HEK293 (cell line): ENCODE results near the gene OR10Z1.

ENCODE experiments used
- CTCF ChIA-PET: fragments of 350-600 bp; formaldehyde crosslinking; extraction: SDS; loops from one replicate; lab custom pipeline; 2021; ENCODE audit warnings: antibody characterized with exemption; lab: Yijun Ruan, JAX
- POLR2A ChIA-PET: fragments of 300-600 bp; formaldehyde crosslinking; extraction: SDS; loops from one replicate; lab custom pipeline; 2020; ENCODE audit warnings: antibody characterized with exemption, inconsistent platforms; lab: Yijun Ruan, JAX
- H3K27ac ChIP-seq: fragments of 200-500 bp; sonication (Bioruptor generic); 2 replicates; pipeline ENCODE4 v1.5.1; 2014; ENCODE audit warnings: low read depth, low read length, control low read depth, inconsistent platforms; ENCODE audit errors: extremely low read depth
- H3K36me3 ChIP-seq, 2 experiments: fragments of 200-500 bp in 1 of 2; sonication (Bioruptor generic) in 1 of 2; 1 replicate in 1 of 2; 2 replicates in 1 of 2; pipeline ENCODE4 v1.5.1; 2014 to 2017; ENCODE audit warnings: inconsistent platforms in 2 of 2, low read length in 2 of 2; ENCODE audit not compliant: control insufficient read depth in 2 of 2, insufficient read depth in 1 of 2
- H3K4me1 ChIP-seq: fragments of 200-500 bp; sonication (Bioruptor generic); 2 replicates; pipeline ENCODE4 v1.5.1; 2014; ENCODE audit warnings: mild to moderate bottlenecking, low read length, inconsistent platforms; ENCODE audit not compliant: control insufficient read depth, insufficient read depth
- H3K4me3 ChIP-seq: 2 replicates; pipeline ENCODE4 v1.5.1; 2011; ENCODE audit warnings: low read depth, mild to moderate bottlenecking, control low read depth, low read length, moderate library complexity
- H3K9me3 ChIP-seq: fragments of 200-500 bp; sonication (Bioruptor generic); 2 replicates; pipeline ENCODE4 v1.5.1; 2014; ENCODE audit warnings: low read depth, low read length, inconsistent platforms; ENCODE audit not compliant: control insufficient read depth, insufficient read depth
- MYNN ChIP-seq: fragments of 450-650 bp; formaldehyde crosslinking; IDR thresholded peaks from 2 replicates; pipeline ENCODE4 v1.5.1; 2016; ENCODE audit warnings: missing biosample characterization, missing genetic modification characterization, borderline replicate concordance
- RBAK ChIP-seq: fragments of 450-650 bp; formaldehyde crosslinking; IDR thresholded peaks from 2 replicates; pipeline ENCODE4 v1.5.1; 2016; ENCODE audit warnings: missing biosample characterization, missing genetic modification characterization
- ZNF133 ChIP-seq: fragments of 450-650 bp; formaldehyde crosslinking; IDR thresholded peaks from 2 replicates; pipeline ENCODE4 v1.5.1; 2016; ENCODE audit warnings: missing biosample characterization, missing genetic modification characterization
- ZNF19 ChIP-seq: fragments of 450-650 bp; formaldehyde crosslinking; IDR thresholded peaks from 2 replicates; pipeline ENCODE4; 2016; ENCODE audit warnings: missing biosample characterization, missing genetic modification characterization, low read depth
- ZNF214 ChIP-seq: fragments of 450-650 bp; formaldehyde crosslinking; IDR thresholded peaks from 2 replicates; pipeline ENCODE4 v1.5.1; 2017; ENCODE audit warnings: missing biosample characterization, mild to moderate bottlenecking, missing genetic modification characterization, borderline replicate concordance
- ZNF221 ChIP-seq: fragments of 450-650 bp; formaldehyde crosslinking; IDR thresholded peaks from 2 replicates; pipeline ENCODE4 v1.5.1; 2017; ENCODE audit warnings: missing biosample characterization, missing genetic modification characterization, borderline replicate concordance
- ZNF302 ChIP-seq: fragments of 450-650 bp; formaldehyde crosslinking; IDR thresholded peaks from 2 replicates; pipeline ENCODE4 v1.5.1; 2016; ENCODE audit warnings: missing biosample characterization, missing genetic modification characterization, low read depth
- ZNF391 ChIP-seq: fragments of 450-650 bp; formaldehyde crosslinking; IDR thresholded peaks from 2 replicates; pipeline ENCODE4 v1.5.1; 2016; ENCODE audit warnings: low read depth, missing biosample characterization, missing genetic modification characterization, borderline replicate concordance
- ZNF521 ChIP-seq: fragments of 450-650 bp; formaldehyde crosslinking; IDR thresholded peaks from 2 replicates; pipeline ENCODE4 v1.5.1; 2017; ENCODE audit warnings: missing biosample characterization, mild to moderate bottlenecking, missing genetic modification characterization
- ZNF560 ChIP-seq: fragments of 450-650 bp; formaldehyde crosslinking; IDR thresholded peaks from 2 replicates; pipeline ENCODE4 v1.5.1; 2017; ENCODE audit warnings: missing biosample characterization, missing genetic modification characterization, borderline replicate concordance
- ZNF621 ChIP-seq: fragments of 450-650 bp; formaldehyde crosslinking; IDR thresholded peaks from 2 replicates; pipeline ENCODE4 v1.5.1; 2017; ENCODE audit warnings: missing biosample characterization, missing genetic modification characterization
- ZNF791 ChIP-seq: fragments of 450-650 bp; formaldehyde crosslinking; IDR thresholded peaks from 2 replicates; pipeline ENCODE4 v1.5.1; 2016; ENCODE audit warnings: missing biosample characterization, missing genetic modification characterization
- ZNF837 ChIP-seq: fragments of 450-650 bp; formaldehyde crosslinking; IDR thresholded peaks from 2 replicates; pipeline ENCODE4 v1.5.1; 2016; ENCODE audit warnings: missing biosample characterization, missing genetic modification characterization
- TF ChIP-seq, protein P1 (sequence below): fragments of 450-650 bp; formaldehyde crosslinking; IDR thresholded peaks from 2 replicates; pipeline ENCODE4 v1.5.1; 2017; ENCODE audit warnings: missing biosample characterization, missing genetic modification characterization
- TF ChIP-seq, protein P2 (sequence below): fragments of 450-650 bp; formaldehyde crosslinking; IDR thresholded peaks from 2 replicates; pipeline ENCODE4 v1.5.1; 2016; ENCODE audit warnings: missing biosample characterization, missing genetic modification characterization
- TF ChIP-seq, protein P3 (sequence below): fragments of 450-650 bp; formaldehyde crosslinking; IDR thresholded peaks from 2 replicates; pipeline ENCODE4 v1.5.1; 2016; ENCODE audit warnings: missing biosample characterization, missing genetic modification characterization, borderline replicate concordance
- TF ChIP-seq, protein P4 (sequence below): fragments of 450-650 bp; formaldehyde crosslinking; IDR thresholded peaks from 2 replicates; pipeline ENCODE4 v1.5.1; 2016; ENCODE audit warnings: missing biosample characterization, missing genetic modification characterization
- TF ChIP-seq, protein P5 (sequence below): fragments of 450-650 bp; formaldehyde crosslinking; IDR thresholded peaks from 2 replicates; pipeline ENCODE4 v1.5.1; 2016; ENCODE audit warnings: missing biosample characterization, missing genetic modification characterization

The OR10Z1 gene

DNA sequence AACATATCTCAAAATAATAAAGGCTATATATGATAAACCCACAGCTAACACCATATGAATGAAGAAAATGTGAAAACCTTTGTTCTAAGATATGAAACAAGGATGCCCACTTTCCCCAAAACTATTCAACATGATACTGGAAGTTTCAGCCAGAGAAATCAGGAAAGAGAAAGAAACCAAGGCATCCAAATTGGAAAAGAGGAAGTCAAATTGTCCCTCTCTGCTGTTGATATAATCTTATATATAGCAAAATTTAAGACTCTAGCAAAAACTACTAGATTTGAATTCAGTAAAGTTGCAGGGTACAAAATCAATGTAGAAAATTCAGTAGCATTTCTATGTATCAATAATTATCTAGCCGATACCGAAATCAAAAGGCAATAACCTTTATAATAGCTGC is 4.3 kb upstream of the OR10Z1 start:
- TF ChIP-seq ZNF19 (tag by site-specific recombination) (no peak), MYNN (tag by site-specific recombination) (no peak), RBAK (tag by site-specific recombination) (no peak)
- TF ChIP-seq, protein P1, sequence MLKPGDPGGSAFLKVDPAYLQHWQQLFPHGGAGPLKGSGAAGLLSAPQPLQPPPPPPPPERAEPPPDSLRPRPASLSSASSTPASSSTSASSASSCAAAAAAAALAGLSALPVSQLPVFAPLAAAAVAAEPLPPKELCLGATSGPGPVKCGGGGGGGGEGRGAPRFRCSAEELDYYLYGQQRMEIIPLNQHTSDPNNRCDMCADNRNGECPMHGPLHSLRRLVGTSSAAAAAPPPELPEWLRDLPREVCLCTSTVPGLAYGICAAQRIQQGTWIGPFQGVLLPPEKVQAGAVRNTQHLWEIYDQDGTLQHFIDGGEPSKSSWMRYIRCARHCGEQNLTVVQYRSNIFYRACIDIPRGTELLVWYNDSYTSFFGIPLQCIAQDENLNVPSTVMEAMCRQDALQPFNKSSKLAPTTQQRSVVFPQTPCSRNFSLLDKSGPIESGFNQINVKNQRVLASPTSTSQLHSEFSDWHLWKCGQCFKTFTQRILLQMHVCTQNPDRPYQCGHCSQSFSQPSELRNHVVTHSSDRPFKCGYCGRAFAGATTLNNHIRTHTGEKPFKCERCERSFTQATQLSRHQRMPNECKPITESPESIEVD: no peak
- TF ChIP-seq, protein P2, sequence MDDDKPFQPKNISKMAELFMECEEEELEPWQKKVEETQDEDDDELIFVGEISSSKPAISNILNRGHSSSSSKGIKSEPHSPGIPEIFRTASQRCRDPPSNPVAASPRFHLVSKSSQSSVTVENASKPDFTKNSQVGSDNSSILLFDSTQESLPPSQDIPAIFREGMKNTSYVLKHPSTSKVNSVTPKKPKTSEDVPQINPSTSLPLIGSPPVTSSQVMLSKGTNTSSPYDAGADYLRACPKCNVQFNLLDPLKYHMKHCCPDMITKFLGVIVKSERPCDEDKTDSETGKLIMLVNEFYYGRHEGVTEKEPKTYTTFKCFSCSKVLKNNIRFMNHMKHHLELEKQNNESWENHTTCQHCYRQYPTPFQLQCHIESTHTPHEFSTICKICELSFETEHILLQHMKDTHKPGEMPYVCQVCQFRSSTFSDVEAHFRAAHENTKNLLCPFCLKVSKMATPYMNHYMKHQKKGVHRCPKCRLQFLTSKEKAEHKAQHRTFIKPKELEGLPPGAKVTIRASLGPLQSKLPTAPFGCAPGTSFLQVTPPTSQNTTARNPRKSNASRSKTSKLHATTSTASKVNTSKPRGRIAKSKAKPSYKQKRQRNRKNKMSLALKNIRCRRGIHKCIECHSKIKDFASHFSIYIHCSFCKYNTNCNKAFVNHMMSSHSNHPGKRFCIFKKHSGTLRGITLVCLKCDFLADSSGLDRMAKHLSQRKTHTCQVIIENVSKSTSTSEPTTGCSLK: no peak
- TF ChIP-seq, protein P3, sequence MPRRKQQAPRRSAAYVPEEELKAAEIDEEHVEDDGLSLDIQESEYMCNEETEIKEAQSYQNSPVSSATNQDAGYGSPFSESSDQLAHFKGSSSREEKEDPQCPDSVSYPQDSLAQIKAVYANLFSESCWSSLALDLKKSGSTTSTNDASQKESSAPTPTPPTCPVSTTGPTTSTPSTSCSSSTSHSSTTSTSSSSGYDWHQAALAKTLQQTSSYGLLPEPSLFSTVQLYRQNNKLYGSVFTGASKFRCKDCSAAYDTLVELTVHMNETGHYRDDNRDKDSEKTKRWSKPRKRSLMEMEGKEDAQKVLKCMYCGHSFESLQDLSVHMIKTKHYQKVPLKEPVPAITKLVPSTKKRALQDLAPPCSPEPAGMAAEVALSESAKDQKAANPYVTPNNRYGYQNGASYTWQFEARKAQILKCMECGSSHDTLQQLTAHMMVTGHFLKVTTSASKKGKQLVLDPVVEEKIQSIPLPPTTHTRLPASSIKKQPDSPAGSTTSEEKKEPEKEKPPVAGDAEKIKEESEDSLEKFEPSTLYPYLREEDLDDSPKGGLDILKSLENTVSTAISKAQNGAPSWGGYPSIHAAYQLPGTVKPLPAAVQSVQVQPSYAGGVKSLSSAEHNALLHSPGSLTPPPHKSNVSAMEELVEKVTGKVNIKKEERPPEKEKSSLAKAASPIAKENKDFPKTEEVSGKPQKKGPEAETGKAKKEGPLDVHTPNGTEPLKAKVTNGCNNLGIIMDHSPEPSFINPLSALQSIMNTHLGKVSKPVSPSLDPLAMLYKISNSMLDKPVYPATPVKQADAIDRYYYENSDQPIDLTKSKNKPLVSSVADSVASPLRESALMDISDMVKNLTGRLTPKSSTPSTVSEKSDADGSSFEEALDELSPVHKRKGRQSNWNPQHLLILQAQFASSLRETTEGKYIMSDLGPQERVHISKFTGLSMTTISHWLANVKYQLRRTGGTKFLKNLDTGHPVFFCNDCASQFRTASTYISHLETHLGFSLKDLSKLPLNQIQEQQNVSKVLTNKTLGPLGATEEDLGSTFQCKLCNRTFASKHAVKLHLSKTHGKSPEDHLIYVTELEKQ (tag by site-specific recombination): no peak
- ChIA-PET CTCF (interaction anchor here (0.7 kb wide), 1 partner anchor 113 kb away, joined by 3 read pairs; no protein-coding TSS in a partner anchor), POLR2A (no interaction called here)

DNA sequence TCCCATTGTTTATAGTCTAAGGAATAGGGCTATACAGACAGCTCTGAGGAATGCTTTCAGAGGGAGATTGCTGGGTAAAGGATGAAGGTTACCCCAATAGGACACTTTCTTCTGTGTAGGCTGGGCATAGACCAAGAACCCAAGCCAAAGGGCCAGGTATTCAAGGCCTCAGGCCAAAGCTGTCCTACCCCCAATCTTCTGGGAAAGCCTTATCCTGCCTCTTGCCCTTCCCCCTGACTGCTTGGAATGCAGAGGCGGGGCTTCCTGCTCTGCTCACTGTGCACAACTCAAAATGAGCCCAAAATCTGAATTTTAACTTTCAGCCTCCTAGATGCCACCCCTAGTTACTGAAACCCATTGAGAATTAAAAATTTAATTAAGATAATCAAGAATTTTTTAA is 2.2 kb downstream of the OR10Z1 start:
- no peaks in the 10 kb centered on the region for H3K36me3 ChIP-seq
- TF ChIP-seq ZNF391: no peak
- TF ChIP-seq ZNF837 (tag by site-specific recombination): no peak
- TF ChIP-seq, protein P4, sequence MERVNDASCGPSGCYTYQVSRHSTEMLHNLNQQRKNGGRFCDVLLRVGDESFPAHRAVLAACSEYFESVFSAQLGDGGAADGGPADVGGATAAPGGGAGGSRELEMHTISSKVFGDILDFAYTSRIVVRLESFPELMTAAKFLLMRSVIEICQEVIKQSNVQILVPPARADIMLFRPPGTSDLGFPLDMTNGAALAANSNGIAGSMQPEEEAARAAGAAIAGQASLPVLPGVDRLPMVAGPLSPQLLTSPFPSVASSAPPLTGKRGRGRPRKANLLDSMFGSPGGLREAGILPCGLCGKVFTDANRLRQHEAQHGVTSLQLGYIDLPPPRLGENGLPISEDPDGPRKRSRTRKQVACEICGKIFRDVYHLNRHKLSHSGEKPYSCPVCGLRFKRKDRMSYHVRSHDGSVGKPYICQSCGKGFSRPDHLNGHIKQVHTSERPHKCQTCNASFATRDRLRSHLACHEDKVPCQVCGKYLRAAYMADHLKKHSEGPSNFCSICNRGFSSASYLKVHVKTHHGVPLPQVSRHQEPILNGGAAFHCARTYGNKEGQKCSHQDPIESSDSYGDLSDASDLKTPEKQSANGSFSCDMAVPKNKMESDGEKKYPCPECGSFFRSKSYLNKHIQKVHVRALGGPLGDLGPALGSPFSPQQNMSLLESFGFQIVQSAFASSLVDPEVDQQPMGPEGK (tag by site-specific recombination): no peak
- TF ChIP-seq ZNF221 (tag by site-specific recombination): no peak
- no peak for TF ChIP-seq ZNF521 (tag by site-specific recombination)
- no peak for TF ChIP-seq ZNF214
- TF ChIP-seq ZNF560 (tag by site-specific recombination): no peak
- TF ChIP-seq, protein P3 (tag by site-specific recombination): no peak
- no peak for TF ChIP-seq ZNF302 (tag by site-specific recombination)
- TF ChIP-seq ZNF621 (tag by site-specific recombination): no peak
- TF ChIP-seq ZNF791 (tag by site-specific recombination): no peak
- TF ChIP-seq, protein P5, sequence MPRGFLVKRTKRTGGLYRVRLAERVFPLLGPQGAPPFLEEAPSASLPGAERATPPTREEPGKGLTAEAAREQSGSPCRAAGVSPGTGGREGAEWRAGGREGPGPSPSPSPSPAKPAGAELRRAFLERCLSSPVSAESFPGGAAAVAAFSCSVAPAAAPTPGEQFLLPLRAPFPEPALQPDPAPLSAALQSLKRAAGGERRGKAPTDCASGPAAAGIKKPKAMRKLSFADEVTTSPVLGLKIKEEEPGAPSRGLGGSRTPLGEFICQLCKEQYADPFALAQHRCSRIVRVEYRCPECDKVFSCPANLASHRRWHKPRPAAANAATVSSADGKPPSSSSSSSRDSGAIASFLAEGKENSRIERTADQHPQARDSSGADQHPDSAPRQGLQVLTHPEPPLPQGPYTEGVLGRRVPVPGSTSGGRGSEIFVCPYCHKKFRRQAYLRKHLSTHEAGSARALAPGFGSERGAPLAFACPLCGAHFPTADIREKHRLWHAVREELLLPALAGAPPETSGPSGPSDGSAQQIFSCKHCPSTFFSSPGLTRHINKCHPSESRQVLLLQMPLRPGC: no peak
- TF ChIP-seq ZNF133: no peak
- no peaks in the 10 kb centered on the region for H3K9me3 ChIP-seq
- H3K4me1 ChIP-seq: no peaks in the 10 kb centered on the region
- no peak overlapping the region for H3K27ac ChIP-seq
- POLR2A ChIA-PET: no interaction called here
- CTCF ChIA-PET: no interaction called here
- H3K4me3 ChIP-seq: no peak overlapping the region

More for the DNA sequence above, 4.3 kb upstream of the OR10Z1 start:
- Histone ChIP-seq H3K4me3 (no peak overlapping the region), H3K9me3 (no peaks in the 10 kb centered on the region), H3K4me1 (no peaks in the 10 kb centered on the region), H3K27ac (no peak overlapping the region), H3K36me3 (no peaks in the 10 kb centered on the region)
